Epithelial cell of esophagus (primary cell): ENCODE measurements around the gene CEP83.

Experiments used
- DNase-seq: peaks from one replicate; pipeline ENCODE4 v3.0.0; 2010; ENCODE audit warnings: low read depth
- H3K4me3 ChIP-seq: 2 replicates; pipeline ENCODE4 v1.5.1; 2011; ENCODE audit warnings: mild to moderate bottlenecking, low read length, control low read depth
- CTCF ChIP-seq: IDR thresholded peaks from 2 replicates; pipeline ENCODE4 v1.5.1; 2011; ENCODE audit warnings: low read depth, mild to moderate bottlenecking, low read length, control low read depth, inconsistent platforms; ENCODE audit not compliant: insufficient read depth; ENCODE audit errors: missing control alignments

Gene CEP83

DNA sequence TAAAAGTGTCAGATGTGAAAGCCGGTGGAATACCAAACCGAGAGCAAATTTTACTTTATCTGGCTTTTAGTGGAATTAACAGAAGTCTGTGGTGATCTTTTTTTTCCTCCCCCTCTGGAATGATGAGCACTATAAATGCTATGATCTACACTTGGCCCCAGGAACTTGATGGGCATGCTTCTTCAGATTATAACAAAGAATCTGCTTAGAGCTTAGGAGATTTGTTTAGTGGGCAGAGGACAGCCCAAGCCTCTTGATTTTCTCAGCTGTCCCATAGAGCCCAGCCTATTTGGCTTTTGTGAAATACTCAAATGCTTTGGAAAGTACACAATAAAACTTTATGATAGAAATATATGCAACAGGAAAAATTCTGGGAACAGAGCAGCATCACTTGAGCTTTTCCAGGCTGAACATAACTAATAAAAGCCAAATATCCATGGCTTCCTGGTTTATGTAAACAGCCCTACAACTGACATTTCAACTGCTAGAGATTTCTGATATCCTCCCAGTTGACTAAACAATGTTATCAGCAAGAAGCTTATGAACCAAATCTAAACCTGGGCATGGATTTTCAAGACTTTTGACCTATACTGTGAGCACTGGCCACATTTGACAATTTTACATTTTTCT, 161.7 kb downstream of the CEP83 start:
- TF ChIP-seq CTCF, result no peak
- no peak overlapping the region for H3K4me3 ChIP-seq
- no peak for DNase-seq

DNA sequence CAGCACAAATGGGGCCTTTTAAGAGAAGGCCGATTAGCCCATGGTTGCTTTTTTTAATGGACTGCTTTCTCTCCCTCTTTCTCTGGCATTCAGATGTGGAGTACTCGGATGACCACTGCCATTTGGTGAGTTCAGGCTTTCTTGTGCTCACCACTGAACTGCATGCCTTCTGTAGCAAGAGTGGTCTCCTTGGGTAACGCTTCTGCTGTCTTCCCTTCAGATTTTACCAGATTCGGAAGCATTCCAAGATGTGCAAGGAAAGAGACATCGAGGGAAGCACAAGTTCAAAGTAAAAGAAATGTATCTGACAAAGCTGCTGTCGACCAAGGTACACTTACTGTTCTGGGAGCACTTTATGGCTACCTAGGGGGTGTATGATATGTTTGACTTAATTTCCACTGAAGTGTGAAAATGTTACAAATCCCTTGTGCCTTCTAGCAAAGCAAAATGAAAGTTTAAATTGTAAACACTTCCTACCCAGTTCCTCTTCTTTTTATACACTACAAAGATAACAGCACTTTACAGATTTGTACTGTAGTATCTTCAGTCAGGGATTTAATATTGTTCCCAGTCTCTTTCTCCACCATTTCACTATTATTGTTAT, 162.5 kb downstream of the CEP83 start:
- TF ChIP-seq CTCF, result no peak
- DNase-seq, result no peak
- H3K4me3 ChIP-seq, result no peak overlapping the region

- DNase-seq, result no peak
- no peak overlapping the region for H3K4me3 ChIP-seq
- TF ChIP-seq CTCF, result no peak
These were observed 169.3 kb downstream of the CEP83 start for GRCh38 chr12:94290353-94290752.

GRCh38 chr12:94289461-94290312, 170.0 kb downstream of the CEP83 start:
- no peak for TF ChIP-seq CTCF
- DNase-seq, result peak; percentile 8
- no peak overlapping the region for H3K4me3 ChIP-seq

DNA sequence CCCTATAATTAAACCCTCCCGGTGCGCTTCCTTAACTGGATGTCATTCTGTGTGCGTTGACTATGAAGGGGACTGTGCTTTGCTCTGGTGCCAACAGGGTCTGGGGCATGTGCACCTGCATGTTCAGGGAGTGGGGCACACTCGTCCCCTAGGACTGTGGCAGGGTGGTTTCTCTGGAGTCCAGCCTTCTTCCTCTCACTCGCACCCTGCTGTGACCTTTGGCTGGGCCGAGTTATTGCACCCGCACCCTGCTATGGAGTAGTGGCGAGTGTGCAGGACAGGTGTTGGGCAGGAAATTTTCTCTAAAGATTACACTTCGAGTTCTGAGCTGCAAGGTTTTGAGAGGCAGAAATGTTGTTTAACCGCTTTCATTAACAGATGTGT, 172.4 kb downstream of the CEP83 start:
- H3K4me3 ChIP-seq, result no peak overlapping the region
- TF ChIP-seq CTCF, result no peak
- no peak for DNase-seq

DNA sequence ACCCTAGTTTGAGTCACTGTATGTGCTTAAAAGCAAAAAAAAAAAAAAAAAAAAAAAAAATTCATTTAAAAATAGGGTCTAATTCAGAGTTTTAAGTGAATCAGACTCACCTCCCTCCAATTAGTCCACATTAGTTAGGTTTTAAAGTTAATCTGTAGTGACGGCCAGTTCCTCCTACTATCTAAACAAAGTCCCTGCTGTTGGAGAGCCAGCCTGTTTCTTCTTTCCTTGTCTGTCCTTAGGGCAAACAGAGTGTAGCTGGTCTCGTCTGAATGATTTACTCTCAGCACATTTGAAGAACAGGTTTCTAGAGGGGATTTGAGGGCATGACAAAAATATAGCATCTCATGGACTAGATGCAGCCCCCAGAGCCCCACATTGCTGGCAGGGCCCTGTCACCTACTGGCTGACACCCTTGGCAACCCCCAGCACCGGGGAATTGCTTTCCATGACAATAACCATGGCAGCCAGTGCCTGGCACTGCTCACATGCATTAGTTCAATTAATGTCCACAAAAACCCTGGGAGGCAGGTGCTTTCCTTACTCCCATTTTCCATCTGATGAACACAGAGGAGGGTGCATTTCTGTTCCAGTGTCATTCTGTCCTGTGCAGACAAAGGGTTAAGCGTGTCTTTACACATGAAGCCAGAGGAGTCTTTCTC, 173.0 kb downstream of the CEP83 start:
- no peak overlapping the region for H3K4me3 ChIP-seq
- no peak for DNase-seq
- TF ChIP-seq CTCF, result no peak
